HG02943 (cell line): ENCODE data around the gene LMNB1.
A peak's percentile ranks its signal among the peaks of the same experiment; 100 is the strongest.
"Not testable (repeated sequence)": the region's sequence is repeated elsewhere in the genome, so short reads cannot be mapped to it uniquely, and the experiment has no call there.

Experiments
- ATAC-seq: cut with Tn5 transposase; IDR thresholded peaks from one replicate; pipeline ENCODE4 v1.9.1; 2021; ENCODE audit warnings: mild to moderate bottlenecking, low read depth, moderate library complexity; ENCODE audit not compliant: unreplicated experiment

LMNB1 gene, protein sequence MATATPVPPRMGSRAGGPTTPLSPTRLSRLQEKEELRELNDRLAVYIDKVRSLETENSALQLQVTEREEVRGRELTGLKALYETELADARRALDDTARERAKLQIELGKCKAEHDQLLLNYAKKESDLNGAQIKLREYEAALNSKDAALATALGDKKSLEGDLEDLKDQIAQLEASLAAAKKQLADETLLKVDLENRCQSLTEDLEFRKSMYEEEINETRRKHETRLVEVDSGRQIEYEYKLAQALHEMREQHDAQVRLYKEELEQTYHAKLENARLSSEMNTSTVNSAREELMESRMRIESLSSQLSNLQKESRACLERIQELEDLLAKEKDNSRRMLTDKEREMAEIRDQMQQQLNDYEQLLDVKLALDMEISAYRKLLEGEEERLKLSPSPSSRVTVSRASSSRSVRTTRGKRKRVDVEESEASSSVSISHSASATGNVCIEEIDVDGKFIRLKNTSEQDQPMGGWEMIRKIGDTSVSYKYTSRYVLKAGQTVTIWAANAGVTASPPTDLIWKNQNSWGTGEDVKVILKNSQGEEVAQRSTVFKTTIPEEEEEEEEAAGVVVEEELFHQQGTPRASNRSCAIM

DNA sequence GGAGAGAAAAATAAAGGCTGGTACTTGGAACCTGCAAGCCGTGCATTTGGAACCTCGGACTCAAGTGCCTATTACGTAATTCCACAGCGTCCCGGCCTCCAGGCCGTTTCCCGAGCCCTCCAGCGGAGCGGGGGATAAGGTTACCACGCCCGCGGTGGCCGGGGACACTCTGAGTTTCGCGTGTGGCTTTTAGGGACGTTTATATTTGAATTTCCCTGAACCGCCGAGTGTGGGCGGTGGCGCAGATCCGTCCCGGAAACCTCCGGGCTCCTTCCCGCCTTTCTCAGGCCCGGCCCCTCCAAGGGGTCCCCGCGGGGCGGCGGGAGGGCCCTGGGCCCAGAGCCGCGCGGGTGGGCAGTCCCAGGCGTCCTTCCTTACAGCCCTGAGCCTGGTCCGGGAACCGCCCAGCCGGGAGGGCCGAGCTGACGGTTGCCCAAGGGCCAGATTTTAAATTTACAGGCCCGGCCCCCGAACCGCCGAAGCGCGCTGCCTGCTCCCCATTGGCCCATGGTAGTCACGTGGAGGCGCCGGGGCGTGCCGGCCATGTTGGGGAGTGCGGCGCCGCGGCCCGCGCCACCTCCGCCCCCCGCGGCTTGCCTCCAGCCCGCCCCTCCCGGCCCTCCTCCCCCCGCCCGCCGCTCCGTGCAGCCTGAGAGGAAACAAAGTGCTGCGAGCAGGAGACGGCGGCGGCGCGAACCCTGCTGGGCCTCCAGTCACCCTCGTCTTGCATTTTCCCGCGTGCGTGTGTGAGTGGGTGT lies at the start of gene LMNB1:
Gene LMNB1 (plus strand): TSS at position 638 of the 758 bp plus-strand sequence. CDS start 373 bp downstream, outside the sequence.
- peak; percentile 58 for ATAC-seq

DNA sequence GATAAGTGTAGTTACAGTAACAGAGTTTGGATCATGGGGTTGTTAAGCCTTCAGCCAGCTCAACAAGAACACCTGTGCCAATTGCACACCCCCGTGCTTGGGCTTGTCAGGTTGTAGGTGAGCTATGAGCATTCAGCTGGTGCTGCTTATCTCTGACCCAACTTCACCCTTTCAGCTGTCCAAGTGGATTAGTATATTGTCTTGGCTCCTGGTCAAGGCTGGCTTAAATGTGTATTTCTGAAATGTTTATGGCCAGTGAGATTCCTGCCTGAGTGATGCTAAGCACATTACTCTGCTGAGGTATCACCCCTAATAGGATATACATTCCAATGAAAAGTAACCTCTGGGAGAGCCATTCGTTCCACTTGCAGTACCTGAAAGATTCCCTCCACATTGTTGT lies 44.2 kb upstream of the LMNB1 start:
- no peak for ATAC-seq

DNA sequence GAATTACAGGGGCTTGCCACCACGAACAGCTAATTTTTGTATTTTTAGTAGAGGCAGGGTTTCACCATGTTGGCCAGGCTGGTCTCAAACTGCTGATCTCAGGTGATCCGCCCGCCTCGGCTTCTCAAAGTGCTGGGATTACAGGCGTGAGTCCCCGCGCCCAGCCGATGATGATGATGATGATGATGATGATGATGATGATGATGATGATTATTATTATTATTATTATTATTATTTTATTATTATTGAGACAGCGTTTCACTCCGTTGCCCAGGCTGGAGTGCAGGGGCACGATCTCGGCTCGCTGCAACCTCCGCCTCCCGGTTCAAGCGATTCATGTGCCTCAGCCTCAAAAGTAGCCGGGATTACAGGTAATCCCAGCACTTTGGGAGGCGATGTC lies 42.4 kb upstream of the LMNB1 start:
- not testable (repeated sequence) for ATAC-seq

DNA sequence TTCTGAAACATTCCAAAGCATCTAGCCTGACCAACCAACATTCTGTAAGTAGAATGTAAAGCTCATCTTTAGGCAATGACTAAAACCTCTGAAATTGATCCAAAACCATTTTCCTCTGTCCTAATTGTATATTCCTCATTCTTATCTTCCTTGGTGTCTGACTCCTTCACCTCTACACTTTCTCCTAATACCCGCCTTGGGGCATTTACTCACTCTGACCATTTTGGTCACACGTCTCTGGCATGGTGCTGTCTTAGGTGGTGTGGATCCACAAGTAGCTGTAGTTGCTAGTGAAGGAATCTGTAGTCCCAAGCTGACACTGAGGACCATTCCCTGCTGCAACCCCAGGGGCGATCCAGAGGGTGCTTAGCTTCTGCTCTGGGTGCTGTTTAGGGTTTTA lies 40.8 kb upstream of the LMNB1 start:
- no peak for ATAC-seq

DNA sequence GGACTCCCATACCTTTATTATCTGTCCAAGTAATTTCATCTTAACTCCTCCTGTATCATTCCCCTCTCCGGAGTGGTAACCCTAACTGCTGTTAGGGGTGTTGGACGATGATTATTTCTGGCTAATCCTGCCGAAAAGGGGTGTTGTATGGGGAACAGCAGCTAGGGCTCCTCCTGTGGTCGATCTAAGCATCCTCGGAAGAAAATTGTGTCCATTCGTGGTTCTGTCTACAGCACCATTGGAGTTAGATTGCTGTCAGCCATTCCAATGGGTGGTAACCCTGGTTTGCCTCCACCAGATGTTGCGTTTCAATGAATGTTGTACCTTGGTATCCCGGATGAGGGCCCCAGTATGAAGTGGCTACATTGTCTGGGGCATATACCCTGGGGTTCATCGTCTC lies 35.6 kb upstream of the LMNB1 start:
- no peak for ATAC-seq

DNA sequence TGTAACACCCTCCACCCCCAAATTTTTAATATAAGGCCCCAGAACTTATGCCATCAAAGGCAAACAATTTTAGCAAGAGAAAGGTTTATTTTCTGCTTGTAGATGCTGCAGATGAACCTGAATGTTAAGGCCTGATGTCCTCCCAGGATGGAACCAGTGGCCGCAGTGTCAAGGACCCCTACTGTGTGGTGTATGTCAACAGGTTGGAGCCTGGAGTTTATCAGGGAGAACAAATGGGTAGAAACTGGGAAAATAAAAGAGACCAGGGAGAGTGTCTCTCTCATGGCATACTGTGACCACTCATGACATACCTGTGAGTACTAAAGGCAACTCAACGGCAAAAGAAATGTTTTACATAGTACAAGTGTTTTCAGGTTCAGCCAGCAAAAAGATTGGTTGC lies 34.5 kb upstream of the LMNB1 start:
- no peak for ATAC-seq

DNA sequence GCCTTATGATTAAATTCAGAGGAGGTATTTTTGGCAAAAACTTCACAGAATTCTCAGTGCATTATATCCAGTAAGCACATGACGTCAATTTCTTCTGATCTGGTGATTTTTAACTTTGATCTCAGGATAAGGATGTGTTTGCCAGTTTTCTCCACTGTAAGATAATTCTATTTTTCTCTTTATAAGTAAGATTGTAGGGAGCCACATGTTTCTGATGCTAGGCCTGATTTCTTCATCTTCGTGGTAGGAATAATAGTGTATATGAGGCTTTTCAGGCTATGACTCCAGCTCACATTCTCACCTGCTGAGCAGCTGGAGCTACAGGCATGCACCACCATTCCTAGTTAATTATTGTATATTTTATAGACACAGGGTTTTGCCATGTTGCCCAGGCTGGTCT lies 32.1 kb upstream of the LMNB1 start:
- no peak for ATAC-seq

DNA sequence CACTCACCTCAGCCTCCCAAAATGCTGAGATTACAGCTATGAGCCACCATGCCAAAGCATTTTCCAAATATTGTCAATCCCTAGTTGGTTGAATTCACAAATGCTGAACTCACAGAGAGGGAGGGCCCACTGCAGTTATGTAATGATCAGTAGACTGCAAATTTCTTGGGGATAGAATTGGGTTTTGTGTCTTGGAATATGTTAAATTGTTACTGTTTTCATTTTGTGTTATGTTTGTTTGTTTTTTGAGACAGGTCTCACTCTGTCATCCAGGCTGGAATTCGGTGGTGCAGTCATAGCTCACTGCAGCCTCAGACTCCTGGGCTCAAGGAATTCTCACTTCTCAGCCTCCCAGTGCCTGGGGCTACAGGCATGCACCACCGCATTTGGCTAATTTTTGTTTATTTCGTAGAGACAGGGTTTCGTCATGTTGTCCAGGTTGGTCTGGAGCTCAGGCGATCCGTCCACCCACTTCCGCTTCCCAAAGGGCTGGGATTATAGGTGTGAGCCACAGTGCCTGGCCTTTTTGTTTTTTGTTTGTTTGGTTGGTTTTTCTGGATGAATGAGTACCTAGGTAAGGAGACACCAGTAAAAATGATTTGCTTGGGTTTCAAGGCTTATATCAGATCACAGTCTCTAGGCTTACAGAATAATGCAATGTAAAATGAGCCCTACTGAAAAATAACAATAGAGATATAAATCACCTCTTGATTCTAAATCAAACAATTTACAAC lies 31.5 kb upstream of the LMNB1 start:
- no peak for ATAC-seq

DNA sequence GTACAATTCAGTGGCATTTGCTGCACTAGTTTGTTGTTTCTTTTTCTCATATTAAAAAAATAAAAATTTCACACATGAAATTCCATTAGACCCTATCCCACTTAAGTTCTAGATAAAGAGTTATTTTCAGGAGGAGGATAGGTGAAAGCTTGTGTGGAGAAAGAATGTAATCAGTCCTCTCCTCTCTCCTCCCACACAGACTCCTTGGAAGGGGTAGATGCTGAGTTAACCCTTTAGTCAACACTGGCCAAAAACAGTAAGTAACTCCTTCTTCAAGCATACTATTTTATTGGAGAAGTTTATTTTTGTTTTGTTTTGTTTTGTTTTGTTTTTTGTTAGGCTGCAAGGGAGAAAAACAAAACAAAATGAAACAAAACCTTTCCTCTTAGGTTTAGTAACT lies 30.6 kb upstream of the LMNB1 start:
- no peak for ATAC-seq

DNA sequence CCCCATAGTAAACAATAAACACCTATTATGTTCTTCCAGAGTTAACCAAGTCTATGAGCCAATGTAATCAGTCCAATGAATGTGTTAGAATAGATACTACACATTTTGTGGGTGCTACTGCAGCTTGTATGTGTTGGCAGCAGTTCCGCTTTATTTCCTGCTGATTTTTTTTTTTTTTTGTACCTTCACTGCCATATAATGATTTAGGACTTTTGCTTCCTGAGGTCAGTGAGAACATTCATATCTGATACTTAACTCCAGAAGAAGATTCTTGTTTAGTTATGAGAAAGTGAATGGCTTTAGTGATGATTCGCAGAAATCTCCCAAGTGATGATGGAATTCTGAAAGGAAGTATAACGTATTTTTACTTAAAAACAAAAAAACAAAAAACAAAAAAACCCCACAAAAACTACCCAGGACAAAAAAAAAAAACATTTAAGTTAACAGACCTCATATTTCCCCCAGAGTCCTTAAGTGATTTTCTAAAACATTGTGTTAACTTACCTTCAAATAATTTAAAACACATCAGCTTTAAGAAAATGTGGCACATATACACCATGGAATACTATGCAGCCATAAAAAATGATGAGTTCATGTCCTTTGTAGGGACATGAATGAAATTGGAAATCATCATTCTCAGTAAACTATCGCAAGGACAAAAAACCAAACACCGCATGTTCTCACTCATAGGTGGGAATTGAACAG lies 24.7 kb upstream of the LMNB1 start:
- no peak for ATAC-seq

DNA sequence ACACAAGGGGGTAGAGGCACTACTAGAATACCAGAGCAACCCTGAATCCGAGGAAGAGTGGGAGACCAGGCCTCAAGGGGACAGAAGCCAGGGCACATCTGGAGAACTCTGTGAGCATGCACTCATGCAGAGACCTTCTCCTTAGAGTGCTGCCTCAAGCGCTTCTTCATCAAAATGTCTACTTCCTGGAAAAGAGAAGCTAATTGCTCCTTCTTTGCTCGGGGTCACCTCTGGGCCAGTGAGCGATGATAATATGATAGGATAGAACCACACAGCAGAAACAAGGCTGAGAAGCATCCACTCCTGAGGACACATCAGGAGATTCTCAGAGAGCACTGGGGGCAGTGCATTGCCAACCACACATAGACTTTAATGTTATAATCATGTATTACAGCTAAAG lies 23.7 kb upstream of the LMNB1 start:
- ATAC-seq = no peak

DNA sequence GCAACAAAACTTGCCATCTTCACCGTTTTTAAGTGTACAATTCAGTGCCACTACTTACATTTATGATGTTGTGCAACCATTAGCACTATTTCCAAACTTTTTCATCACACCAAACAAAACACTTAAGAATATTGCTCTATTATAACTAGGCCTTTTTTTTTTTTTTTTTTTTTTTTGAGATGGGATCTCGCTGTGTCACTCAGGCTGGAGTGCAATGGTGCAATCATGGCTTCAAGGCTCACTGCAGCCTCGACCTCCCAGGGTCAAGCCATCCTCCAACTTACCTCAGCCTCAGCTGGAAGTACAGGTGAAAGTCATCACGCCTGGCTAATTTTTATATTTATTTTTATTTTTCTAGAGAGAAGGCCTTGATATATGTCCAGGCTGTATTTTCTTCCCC lies 22.3 kb upstream of the LMNB1 start:
- ATAC-seq = no peak

DNA sequence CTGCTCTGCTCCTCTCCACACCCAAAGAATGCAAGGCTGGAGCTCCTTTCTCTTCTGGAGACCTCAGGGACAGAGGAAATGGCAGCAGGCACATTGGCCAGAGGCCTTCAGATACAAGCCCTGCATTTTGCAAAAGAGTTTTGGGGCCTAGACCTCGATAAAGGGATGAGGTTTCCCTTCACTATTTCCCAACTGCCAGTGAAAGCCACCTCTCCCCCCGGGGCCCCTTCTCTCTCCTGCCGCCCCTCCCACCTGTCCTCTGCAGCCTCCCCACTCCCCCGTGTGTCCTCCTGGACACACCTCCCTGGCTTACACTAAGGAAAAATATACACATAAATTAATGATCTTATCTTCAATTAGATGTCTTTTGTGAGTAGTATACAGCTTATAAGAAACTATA lies 21.3 kb upstream of the LMNB1 start:
- ATAC-seq = no peak

DNA sequence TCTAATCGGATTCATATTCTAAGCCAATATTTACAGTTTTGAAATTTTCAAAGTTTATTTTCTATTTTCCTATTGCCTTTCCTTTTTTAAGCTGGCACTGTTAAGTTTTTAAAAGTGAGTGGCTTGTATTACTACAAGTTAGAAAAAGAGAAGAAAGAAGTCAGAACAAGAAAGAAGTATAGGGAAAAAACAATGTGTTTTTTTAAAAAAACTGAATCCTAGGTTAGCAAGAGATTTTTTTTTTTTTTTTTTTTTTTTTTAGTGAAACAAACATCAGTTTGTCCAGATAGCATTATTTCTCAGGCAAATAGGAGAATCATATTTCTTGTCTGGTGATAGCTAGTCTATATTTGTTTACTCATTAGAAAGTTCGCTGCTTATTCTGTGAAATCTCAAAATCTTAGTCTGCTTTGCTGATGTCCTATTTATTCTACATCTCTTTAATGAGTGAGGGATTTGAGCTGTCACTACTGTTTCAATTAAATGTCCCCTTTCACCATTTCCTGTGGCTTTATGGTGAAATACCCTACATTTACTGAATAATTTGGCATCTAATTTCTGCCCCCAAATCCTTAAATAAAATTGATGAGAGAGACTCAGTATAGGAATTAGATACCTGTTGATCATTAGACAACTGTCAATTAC lies 19.1 kb upstream of the LMNB1 start:
- no peak for ATAC-seq

DNA sequence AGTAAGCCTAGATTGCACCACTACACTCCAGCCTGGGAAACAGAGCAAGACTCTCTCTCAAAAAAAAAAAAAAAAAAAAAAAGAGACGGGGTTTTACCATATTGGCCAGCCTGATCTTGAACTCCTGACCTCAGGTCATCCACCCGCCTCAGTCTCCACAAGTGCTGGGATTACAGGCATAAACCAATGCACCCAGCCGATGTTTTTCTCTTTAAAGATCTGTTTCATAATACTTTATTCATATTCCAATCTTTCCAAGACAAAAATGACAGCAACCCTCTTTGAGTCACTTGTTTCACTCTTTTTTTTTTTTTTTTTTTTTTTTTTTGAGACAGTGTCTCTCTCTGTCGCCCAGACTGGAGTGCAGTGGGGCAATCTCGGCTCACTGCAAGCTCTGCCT lies 13.6 kb upstream of the LMNB1 start:
- ATAC-seq = no peak

DNA sequence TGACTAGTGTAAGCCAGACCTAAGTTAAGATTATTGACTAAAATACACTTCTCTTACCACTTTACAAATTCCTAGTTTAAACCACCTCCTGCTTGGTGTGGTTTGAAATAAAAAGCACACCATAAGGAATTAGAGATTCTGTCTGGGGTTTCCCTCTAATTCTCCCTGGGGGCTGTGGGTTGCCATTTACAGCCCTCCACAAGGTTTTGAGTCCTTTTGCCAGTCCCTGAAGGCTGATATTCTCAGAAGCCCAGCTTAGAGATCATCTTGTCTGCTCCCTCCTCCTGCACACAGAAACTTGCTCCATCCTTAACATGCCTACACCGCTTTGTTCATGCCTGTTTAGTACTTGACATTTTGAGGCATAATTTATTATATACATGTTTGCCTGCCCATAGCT lies 7.2 kb upstream of the LMNB1 start:
- ATAC-seq = no peak

DNA sequence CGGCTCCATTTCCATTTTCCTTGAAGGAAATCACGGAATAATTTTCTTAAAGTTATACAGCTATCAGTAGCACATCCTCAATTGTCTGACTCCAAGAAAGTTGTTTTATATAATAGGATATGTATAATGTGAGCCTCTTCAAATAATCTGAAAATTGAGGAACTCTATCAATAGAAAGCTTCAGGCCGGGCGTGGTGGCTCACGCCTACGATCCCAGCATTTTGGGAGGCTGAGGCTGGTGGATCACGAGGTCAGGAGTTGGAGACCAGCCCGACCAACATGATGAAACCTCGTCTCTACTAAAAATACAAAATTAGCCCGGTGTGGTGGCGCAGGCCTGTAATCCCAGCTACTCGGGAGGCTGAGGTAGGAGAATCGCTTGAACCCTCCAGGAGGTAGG lies 3.4 kb upstream of the LMNB1 start:
- ATAC-seq = not testable (repeated sequence)

DNA sequence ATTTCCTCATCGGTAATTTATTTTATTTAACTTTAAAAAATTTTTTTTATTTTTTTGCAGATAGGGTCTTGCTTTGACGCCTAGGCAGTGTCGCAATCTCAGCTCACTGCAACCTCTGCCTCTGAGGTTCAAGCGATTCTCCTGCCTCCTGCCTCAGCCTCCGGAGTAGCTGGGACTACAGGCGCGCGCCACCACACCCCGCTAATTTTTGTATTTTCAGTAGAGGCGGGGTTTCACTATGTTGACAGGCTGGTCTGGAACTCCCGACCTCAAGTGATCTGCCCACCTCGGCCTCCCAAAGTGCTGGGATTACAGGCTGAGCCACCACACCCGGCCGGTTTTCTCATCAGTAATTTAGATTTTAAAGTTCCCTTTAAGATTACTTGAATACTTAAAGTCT lies 2.3 kb upstream of the LMNB1 start:
- not testable (repeated sequence) for ATAC-seq

DNA sequence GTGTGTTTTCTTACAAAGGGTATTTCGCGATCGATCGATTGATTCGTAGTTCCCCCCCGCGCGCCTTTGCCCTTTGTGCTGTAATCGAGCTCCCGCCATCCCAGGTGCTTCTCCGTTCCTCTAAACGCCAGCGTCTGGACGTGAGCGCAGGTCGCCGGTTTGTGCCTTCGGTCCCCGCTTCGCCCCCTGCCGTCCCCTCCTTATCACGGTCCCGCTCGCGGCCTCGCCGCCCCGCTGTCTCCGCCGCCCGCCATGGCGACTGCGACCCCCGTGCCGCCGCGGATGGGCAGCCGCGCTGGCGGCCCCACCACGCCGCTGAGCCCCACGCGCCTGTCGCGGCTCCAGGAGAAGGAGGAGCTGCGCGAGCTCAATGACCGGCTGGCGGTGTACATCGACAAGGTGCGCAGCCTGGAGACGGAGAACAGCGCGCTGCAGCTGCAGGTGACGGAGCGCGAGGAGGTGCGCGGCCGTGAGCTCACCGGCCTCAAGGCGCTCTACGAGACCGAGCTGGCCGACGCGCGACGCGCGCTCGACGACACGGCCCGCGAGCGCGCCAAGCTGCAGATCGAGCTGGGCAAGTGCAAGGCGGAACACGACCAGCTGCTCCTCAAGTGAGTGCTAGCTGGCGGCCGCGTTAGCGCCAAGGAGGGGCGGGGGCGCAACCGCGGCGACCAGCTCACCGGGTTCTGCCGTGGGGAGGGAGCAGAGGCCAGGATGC lies 480 bp downstream of the LMNB1 start:
- ATAC-seq = peak; percentile 18
